22Rv1 (cell line): ENCODE data around the gene PHOX2B.

ENCODE experiments used
- CTCF ChIP-seq: fragments of 450-650 bp; IDR thresholded peaks from 2 replicates; pipeline ENCODE4 v1.5.1; 2017; ENCODE audit warnings: mild to moderate bottlenecking
- ZFX ChIP-seq: fragments of 450-650 bp; IDR thresholded peaks from 2 replicates; pipeline ENCODE4 v1.6.1; 2017; ENCODE audit warnings: antibody characterized with exemption, borderline replicate concordance

GRCh38 chr4:41776466-41776865, 27.9 kb upstream of the PHOX2B start:
- TF ChIP-seq CTCF = no peak
- TF ChIP-seq ZFX = no peak
